Measurements from ENCODE around the gene USHBP1. TPM values are rescaled to one million over a fixed set of nuclear protein-coding genes. Genes with fewer than 3 reads are reported as not detected.

The USHBP1 gene
- total RNA-seq, 4 donors from 2014 or later = 0.80 to 3.0 (median 2.0) TPM

DNA sequence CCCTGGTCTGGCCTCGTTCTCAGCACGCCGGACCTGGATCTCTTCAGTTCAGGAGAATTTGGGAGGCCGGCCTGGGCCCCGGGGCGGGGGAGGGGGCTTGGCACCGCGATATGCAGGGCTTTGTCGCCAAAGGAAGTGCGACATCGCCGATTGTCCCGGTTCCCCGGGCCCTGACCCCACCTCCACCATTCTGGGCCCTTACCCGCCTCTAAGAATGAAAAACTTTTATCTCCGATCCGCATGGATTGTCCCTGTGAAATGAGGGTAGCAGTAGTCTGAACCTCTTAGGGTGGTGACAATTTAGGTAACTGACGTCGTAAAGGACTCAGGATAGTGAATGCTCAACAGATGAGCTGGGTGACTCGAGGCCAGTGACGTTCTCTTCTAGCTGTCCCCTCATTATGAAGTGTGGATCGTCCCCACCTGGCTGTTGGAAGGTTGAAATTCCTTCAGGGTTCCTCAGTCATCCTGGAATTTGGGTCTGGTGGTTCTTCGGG lies 45.5 kb upstream of the USHBP1 start:
- intact Hi-C loops (cut with DNase I; ENCODE audit: low total_unique reads) = no loop called here
- peak overlapping the region; percentile 97 for H3K4me3 ChIP-seq (ENCODE audit: low read depth, poor library complexity, severe bottlenecking)
- no peak for DNase-seq (ENCODE audit: low spot score in 2 of 2)
- 5 to 8% methylated on average over 15 to 23 of the region's 23 CpGs for WGBS, 2 donors
- no peak for TF ChIP-seq POLR2A (IDR thresholded peaks at IDR 0.05)
- TF ChIP-seq, protein P1, sequence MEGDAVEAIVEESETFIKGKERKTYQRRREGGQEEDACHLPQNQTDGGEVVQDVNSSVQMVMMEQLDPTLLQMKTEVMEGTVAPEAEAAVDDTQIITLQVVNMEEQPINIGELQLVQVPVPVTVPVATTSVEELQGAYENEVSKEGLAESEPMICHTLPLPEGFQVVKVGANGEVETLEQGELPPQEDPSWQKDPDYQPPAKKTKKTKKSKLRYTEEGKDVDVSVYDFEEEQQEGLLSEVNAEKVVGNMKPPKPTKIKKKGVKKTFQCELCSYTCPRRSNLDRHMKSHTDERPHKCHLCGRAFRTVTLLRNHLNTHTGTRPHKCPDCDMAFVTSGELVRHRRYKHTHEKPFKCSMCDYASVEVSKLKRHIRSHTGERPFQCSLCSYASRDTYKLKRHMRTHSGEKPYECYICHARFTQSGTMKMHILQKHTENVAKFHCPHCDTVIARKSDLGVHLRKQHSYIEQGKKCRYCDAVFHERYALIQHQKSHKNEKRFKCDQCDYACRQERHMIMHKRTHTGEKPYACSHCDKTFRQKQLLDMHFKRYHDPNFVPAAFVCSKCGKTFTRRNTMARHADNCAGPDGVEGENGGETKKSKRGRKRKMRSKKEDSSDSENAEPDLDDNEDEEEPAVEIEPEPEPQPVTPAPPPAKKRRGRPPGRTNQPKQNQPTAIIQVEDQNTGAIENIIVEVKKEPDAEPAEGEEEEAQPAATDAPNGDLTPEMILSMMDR (IDR thresholded peaks at IDR 0.05) = no peak

GRCh38 chr19:17309198-17309964 lies 44.8 kb upstream of the USHBP1 start, which contains the start of gene DDA1:
TSS of gene DDA1 (plus strand) at chr19:17309563. CDS start at chr19:17309655, 92 bp downstream.
- TF ChIP-seq, protein P1 (IDR thresholded peaks at IDR 0.05) = no peak
- no peak for TF ChIP-seq POLR2A (IDR thresholded peaks at IDR 0.05)
- peak within 1 kb of the TSS; percentile 97 for H3K4me3 ChIP-seq (ENCODE audit: low read depth, poor library complexity, severe bottlenecking)
- intact Hi-C loops (cut with DNase I; ENCODE audit: low total_unique reads) = no loop called here
- 0% methylated on average over 42 to 45 of the region's 46 CpGs for WGBS, 2 donors
- peak; percentile 100 for DNase-seq (ENCODE audit: low spot score in 2 of 2)

DNA sequence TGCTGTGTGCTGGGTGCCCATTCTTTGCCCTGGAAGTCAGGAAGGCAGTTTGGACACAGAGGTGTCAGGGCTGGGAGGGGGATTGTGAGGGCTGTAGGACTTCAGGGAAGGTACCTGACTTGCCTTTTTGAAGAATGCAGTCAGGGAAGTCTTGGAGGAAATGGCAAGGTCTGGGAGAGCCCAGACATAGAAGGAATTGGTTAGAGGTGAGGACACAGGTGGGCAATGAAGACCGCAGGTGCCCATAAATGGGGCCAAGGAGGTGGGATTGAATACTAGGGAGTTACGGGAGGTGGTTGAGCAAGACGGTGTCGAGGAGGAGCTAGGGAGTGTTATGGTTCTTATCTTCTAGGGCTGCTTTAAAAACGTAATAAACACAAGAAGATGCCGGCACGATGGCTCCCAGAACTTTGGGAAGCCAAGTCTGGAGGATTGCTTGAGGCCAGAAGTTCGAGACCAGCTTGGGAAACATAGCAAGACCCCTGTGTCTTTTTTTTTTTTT lies 43.4 kb upstream of the USHBP1 start:
- TF ChIP-seq, protein P1 (IDR thresholded peaks at IDR 0.05) = no peak
- WGBS, 2 donors = 84% methylated on average over 8 of the region's 8 CpGs
- H3K4me3 ChIP-seq (ENCODE audit: low read depth, poor library complexity, severe bottlenecking) = no peak overlapping the region
- DNase-seq (ENCODE audit: low spot score in 2 of 2) = no peak
- intact Hi-C loops (cut with DNase I; ENCODE audit: low total_unique reads) = no loop called here

GRCh38 chr19:17306285-17306714 lies 41.8 kb upstream of the USHBP1 start:
- no peak for TF ChIP-seq POLR2A (IDR thresholded peaks at IDR 0.05)
- intact Hi-C loops (cut with DNase I; ENCODE audit: low total_unique reads) = no loop called here
- peak overlapping the region; percentile 57 for H3K4me3 ChIP-seq (ENCODE audit: low read depth, poor library complexity, severe bottlenecking)
- WGBS, 2 donors = 6 to 7% methylated on average over 18 to 25 of the region's 28 CpGs
- DNase-seq (ENCODE audit: low spot score in 2 of 2) = no peak

GRCh38 chr19:17305517-17306284 lies 41.2 kb upstream of the USHBP1 start, which contains the start of gene MRPL34:
TSS of gene MRPL34 (plus strand) at chr19:17305872. CDS start at chr19:17305893, 21 bp downstream.
- intact Hi-C loops (cut with DNase I; ENCODE audit: low total_unique reads) = no loop called here
- 0% methylated on average over 41 to 50 of the region's 55 CpGs for WGBS, 2 donors
- TF ChIP-seq, protein P1 (IDR thresholded peaks at IDR 0.05) = peak in 2 of 3 donors; percentile 23 to 84
- peak in 1 of 2 donors; percentile 1 for TF ChIP-seq POLR2A (IDR thresholded peaks at IDR 0.05)
- peak within 1 kb of the TSS; percentile 57 for H3K4me3 ChIP-seq (ENCODE audit: low read depth, poor library complexity, severe bottlenecking)
- DNase-seq (ENCODE audit: low spot score in 2 of 2) = peak; percentile 95 to 99

GRCh38 chr19:17305216-17305516 lies 40.6 kb upstream of the USHBP1 start:
- H3K4me3 ChIP-seq (ENCODE audit: low read depth, poor library complexity, severe bottlenecking) = no peak overlapping the region
- whole genome bisulfite sequencing, 2 donors = 1% methylated on average over 7 of the region's 7 CpGs
- TF ChIP-seq, protein P1 (IDR thresholded peaks at IDR 0.05) = no peak
- TF ChIP-seq POLR2A (IDR thresholded peaks at IDR 0.05) = no peak
- no peak for DNase-seq (ENCODE audit: low spot score in 2 of 2)
- intact Hi-C loops (cut with DNase I; ENCODE audit: low total_unique reads) = no loop called here

All from lower leg skin (tissue), 4 donors.